ENCODE measurements around the gene OAS3. TPM values are rescaled to one million over a fixed set of nuclear protein-coding genes. Genes with fewer than 3 reads are reported as not detected.
"Not testable (repeated sequence)": the region's sequence is repeated elsewhere in the genome, so short reads cannot be mapped to it uniquely, and the experiment has no call there.

The OAS3 gene
- total RNA-seq, 1 experiment from 2014 or later: 25.5 TPM

GRCh38 chr12:112908548-112908947 is 29.7 kb upstream of the OAS3 start:
- intact Hi-C loops (cut with micrococcal nuclease): no loop called here
- no peak overlapping the region for H3K9ac ChIP-seq (ENCODE audit: low read length)
- ChIA-PET CTCF (no interaction called here), POLR2A (ENCODE audit: unreplicated experiment) (no interaction called here)
- no TSS peak for BruUV-seq (replicated peaks)
- H3K9me3 ChIP-seq (ENCODE audit: low read length): peaks cover 10% of the 10 kb centered on the region
- peaks cover 39% of the 10 kb centered on the region for H3K4me1 ChIP-seq (ENCODE audit: insufficient read depth, low read length)
- no peak for TF ChIP-seq CTCF (conservative IDR thresholded peaks at IDR 0.05; ENCODE audit: low read depth, low read length)
- no peak for TF ChIP-seq EZH2 (IDR thresholded peaks at IDR 0.05; ENCODE audit: low read length, unreplicated experiment)
- no peak for TF ChIP-seq EZH2phosphoT487 (IDR thresholded peaks at IDR 0.05; ENCODE audit: borderline replicate concordance, low read length)
- no peak overlapping the region for H3K4me3 ChIP-seq (ENCODE audit: low read length)
- no peak overlapping the region for H2AFZ ChIP-seq (ENCODE audit: low read length)
- no peaks in the 10 kb centered on the region for H3F3A ChIP-seq (ENCODE audit: low read length, unreplicated experiment)
- no peaks in the 10 kb centered on the region for H3K79me2 ChIP-seq (ENCODE audit: low read length)
- no peak overlapping the region for H3K27ac ChIP-seq (ENCODE audit: low read length)
- ATAC-seq: no peak
- no peak for DNase-seq
- no peak overlapping the region for H3K4me2 ChIP-seq (ENCODE audit: low read length)
- no peaks in the 10 kb centered on the region for H3K36me3 ChIP-seq (ENCODE audit: low read depth, low read length)
- no peaks in the 10 kb centered on the region for H3K9me2 ChIP-seq (replicated peaks; ENCODE audit: low read length)
- H4K20me1 ChIP-seq (ENCODE audit: low read length): no peaks in the 10 kb centered on the region
- H3K27me3 ChIP-seq (ENCODE audit: low read length): no peaks in the 10 kb centered on the region

- H3K4me1 ChIP-seq (ENCODE audit: insufficient read depth, low read length): peaks cover 28% of the 10 kb centered on the region
- CTCF ChIA-PET: no interaction called here
- intact Hi-C loops (cut with micrococcal nuclease): no loop called here
- no TSS peak for BruUV-seq (replicated peaks)
- H3K27ac ChIP-seq (ENCODE audit: low read length): no peak overlapping the region
- no peaks in the 10 kb centered on the region for H4K20me1 ChIP-seq (ENCODE audit: low read length)
- TF ChIP-seq CTCF (conservative IDR thresholded peaks at IDR 0.05; ENCODE audit: low read depth, low read length) (no peak), EZH2 (IDR thresholded peaks at IDR 0.05; ENCODE audit: low read length, unreplicated experiment) (no peak), EZH2phosphoT487 (IDR thresholded peaks at IDR 0.05; ENCODE audit: borderline replicate concordance, low read length) (no peak)
- H3K79me2 ChIP-seq (ENCODE audit: low read length): no peaks in the 10 kb centered on the region
- H3K36me3 ChIP-seq (ENCODE audit: low read depth, low read length): no peaks in the 10 kb centered on the region
- POLR2A ChIA-PET (ENCODE audit: unreplicated experiment): no interaction called here
- peaks cover 10% of the 10 kb centered on the region for H3K9me3 ChIP-seq (ENCODE audit: low read length)
- H3K9me2 ChIP-seq (replicated peaks; ENCODE audit: low read length): no peaks in the 10 kb centered on the region
- DNase-seq (no peak), ATAC-seq (no peak)
- H3K9ac ChIP-seq (ENCODE audit: low read length): no peak overlapping the region
- H3K4me2 ChIP-seq (ENCODE audit: low read length): no peak overlapping the region
- no peak overlapping the region for H3K4me3 ChIP-seq (ENCODE audit: low read length)
- H2AFZ ChIP-seq (ENCODE audit: low read length): no peak overlapping the region
- H3K27me3 ChIP-seq (ENCODE audit: low read length): no peaks in the 10 kb centered on the region
- H3F3A ChIP-seq (ENCODE audit: low read length, unreplicated experiment): no peaks in the 10 kb centered on the region
Measured at GRCh38 chr12:112909693-112910092, 28.6 kb upstream of the OAS3 start.

- ChIA-PET POLR2A (ENCODE audit: unreplicated experiment) (no interaction called here), CTCF (no interaction called here)
- Histone ChIP-seq H3K9me3 (ENCODE audit: low read length) (peaks cover 10% of the 10 kb centered on the region), H3K36me3 (ENCODE audit: low read depth, low read length) (no peaks in the 10 kb centered on the region), H4K20me1 (ENCODE audit: low read length) (no peaks in the 10 kb centered on the region), H3K4me3 (ENCODE audit: low read length) (no peak overlapping the region), H3K79me2 (ENCODE audit: low read length) (no peaks in the 10 kb centered on the region), H3K27me3 (ENCODE audit: low read length) (no peaks in the 10 kb centered on the region), H2AFZ (ENCODE audit: low read length) (no peak overlapping the region), H3K9me2 (replicated peaks; ENCODE audit: low read length) (no peaks in the 10 kb centered on the region), H3K4me1 (ENCODE audit: insufficient read depth, low read length) (peaks cover 5% of the 10 kb centered on the region; the same call in 1 of the 2 replicates), H3K27ac (ENCODE audit: low read length) (no peak overlapping the region), H3K9ac (ENCODE audit: low read length) (no peak overlapping the region), H3K4me2 (ENCODE audit: low read length) (no peak overlapping the region), H3F3A (ENCODE audit: low read length, unreplicated experiment) (no peaks in the 10 kb centered on the region)
- no peak for ATAC-seq
- no peak for DNase-seq
- intact Hi-C loops (cut with micrococcal nuclease): no loop called here
- BruUV-seq (replicated peaks): no TSS peak
- TF ChIP-seq EZH2 (IDR thresholded peaks at IDR 0.05; ENCODE audit: low read length, unreplicated experiment) (no peak), CTCF (conservative IDR thresholded peaks at IDR 0.05; ENCODE audit: low read depth, low read length) (no peak), EZH2phosphoT487 (IDR thresholded peaks at IDR 0.05; ENCODE audit: borderline replicate concordance, low read length) (no peak)
Measured at GRCh38 chr12:112913038-112913688, 25.1 kb upstream of the OAS3 start.

GRCh38 chr12:112913888-112914287 is 24.4 kb upstream of the OAS3 start:
- POLR2A ChIA-PET (ENCODE audit: unreplicated experiment); H3K4me2 ChIP-seq (ENCODE audit: low read length); H3K9ac ChIP-seq (ENCODE audit: low read length); H2AFZ ChIP-seq (ENCODE audit: low read length); H4K20me1 ChIP-seq (ENCODE audit: low read length); H3K4me1 ChIP-seq (ENCODE audit: insufficient read depth, low read length); H3F3A ChIP-seq (ENCODE audit: low read length, unreplicated experiment); CTCF ChIA-PET; ATAC-seq; H3K27me3 ChIP-seq (ENCODE audit: low read length); H3K9me2 ChIP-seq (replicated peaks; ENCODE audit: low read length); BruUV-seq (replicated peaks); H3K79me2 ChIP-seq (ENCODE audit: low read length); H3K36me3 ChIP-seq (ENCODE audit: low read depth, low read length); intact Hi-C loops (cut with micrococcal nuclease); H3K27ac ChIP-seq (ENCODE audit: low read length); DNase-seq; H3K4me3 ChIP-seq (ENCODE audit: low read length): not testable (repeated sequence)
- H3K9me3 ChIP-seq (ENCODE audit: low read length): peaks cover 10% of the 10 kb centered on the region
